HG03196 (cell line): ENCODE results near the gene GPD1.
"Not testable (repeated sequence)": the region's sequence is repeated elsewhere in the genome, so short reads cannot be mapped to it uniquely, and the experiment has no call there.

ENCODE experiments used
- ATAC-seq: cut with Tn5 transposase; IDR thresholded peaks from one replicate; pipeline ENCODE4 v1.9.1; 2021; ENCODE audit not compliant: unreplicated experiment

GPD1 gene

GRCh38 chr12:50120521-50120920 is 16.7 kb downstream of the GPD1 start:
- no peak for ATAC-seq

DNA sequence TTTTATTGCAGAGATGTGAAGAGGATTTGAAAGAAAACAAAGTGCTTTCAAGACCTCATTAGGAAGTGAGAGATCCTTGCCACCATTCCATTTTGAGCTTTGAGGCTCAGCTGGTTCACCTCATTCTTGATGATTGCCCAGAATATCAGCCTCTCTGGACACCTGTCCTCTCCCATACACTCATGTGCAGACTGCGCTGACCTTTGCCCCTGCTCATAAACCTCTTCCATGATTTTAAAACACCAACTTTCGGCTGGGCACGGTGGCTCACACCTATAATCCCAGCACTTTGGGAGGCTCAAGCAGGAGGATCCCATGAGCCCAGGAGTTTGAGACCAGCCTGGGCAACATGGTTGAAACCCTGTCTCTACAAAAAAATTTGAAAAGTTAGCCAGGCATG is 17.1 kb downstream of the GPD1 start:
- ATAC-seq: no peak

- no peak for ATAC-seq
Measured at GRCh38 chr12:50121641-50122040, 17.8 kb downstream of the GPD1 start.

GRCh38 chr12:50123203-50123602 is 19.4 kb downstream of the GPD1 start:
- no peak for ATAC-seq

GRCh38 chr12:50127546-50127945 is 23.7 kb downstream of the GPD1 start:
- no peak for ATAC-seq

- no peak for ATAC-seq
Measured at GRCh38 chr12:50129290-50129689, 25.5 kb downstream of the GPD1 start.

- ATAC-seq: no peak
Measured at GRCh38 chr12:50132505-50133135, 28.8 kb downstream of the GPD1 start.

- ATAC-seq: no peak
Measured at GRCh38 chr12:50142993-50143392, 39.2 kb downstream of the GPD1 start.

DNA sequence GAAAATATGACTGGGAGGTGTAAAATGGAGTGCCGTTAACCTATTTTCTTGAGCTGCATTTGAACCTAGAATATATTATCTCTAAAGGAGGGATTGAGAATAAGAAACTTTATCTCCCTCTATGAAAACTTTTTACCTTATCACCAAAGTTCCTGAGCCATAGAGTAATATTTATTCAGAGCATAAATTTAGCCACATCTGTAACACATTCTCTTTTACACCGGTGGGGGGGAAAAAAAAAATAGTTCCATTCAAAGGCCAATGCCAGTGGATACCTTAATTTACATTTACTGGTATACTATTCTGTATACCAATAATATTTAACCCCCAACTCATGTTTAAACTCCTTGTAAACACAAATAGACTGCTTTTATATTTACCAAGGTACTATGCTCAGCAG is 41.6 kb downstream of the GPD1 start:
- no peak for ATAC-seq

DNA sequence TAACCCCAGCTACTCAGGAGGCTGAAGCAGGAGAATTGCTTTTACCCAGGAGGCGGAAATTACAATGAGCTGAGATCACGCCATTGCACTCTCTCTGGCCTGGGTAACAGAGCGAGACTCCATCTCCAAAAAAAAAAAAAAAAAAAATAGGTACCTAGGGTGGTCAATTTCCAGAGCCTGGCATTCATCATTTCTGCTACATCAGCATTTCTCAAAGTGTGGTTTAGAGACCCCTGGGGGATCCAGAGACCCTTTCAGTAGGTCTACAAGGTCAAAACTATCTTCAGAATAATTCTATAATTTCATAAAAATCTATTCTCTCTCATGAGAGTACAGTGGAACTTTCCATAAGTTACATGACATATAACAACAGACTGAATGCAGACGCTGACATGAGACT is 43.5 kb downstream of the GPD1 start:
- ATAC-seq: no peak

DNA sequence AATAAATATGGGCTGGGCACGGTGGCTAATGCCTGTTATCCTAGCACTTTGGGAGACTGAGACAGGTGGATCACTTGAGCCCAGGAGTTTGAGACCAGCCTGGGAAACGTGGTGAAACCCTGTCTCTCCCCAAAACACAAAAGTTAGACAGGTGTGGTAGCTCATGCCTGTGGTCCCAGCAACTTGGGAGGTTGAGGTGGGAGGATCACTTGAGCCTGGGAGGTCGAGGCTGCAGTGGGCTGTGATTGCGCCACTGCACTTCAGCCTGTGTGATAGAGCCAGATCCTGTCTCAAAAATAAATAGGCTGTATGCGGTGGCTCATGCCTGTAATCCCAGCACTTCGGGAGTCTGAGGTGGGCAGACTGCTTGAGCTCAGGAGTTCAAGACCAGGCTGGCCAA is 44.2 kb downstream of the GPD1 start:
- ATAC-seq: not testable (repeated sequence)

DNA sequence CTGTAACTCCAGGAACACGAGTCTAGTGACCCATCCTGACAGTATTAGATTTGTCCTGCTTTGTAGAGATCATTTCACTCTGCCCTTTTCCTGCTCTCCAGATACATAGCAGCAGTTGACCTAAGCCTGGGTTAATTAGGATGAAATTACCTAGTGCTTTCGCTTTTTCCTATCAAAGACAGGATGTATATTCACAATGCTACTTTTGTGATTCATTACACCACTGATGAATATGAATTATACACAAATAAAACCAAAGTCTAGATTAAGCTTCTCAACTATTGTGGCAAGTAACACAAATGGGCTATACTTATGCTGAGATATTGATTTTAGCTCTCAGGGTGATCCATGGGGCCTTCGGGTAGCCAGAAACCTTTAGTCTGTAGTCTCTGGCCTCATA is 45.5 kb downstream of the GPD1 start:
- ATAC-seq: no peak

- no peak for ATAC-seq
Measured at GRCh38 chr12:50151047-50151687, 47.4 kb downstream of the GPD1 start.

- ATAC-seq: not testable (repeated sequence)
Measured at GRCh38 chr12:50154947-50155346, 51.1 kb downstream of the GPD1 start.

- no peak for ATAC-seq
Measured at GRCh38 chr12:50156641-50157040, 52.8 kb downstream of the GPD1 start.

DNA sequence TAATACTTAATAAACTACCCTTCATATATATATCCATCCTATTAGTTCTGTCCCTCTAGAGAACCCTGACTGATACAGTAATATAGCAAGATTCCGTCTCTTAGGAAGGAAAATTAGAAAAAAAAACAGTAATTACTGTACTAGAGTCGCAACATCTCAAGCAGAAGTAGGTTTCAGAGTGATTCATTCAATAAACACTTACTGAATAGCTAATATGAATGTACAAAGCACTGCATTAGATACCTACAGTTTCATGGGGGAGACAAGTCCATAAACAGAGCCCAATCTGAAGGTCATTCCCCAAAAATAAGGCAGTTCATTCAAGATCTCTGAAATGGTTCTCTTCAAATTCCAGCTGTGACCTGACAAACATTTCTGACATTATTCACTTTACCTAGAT is 53.5 kb downstream of the GPD1 start:
- ATAC-seq: no peak

DNA sequence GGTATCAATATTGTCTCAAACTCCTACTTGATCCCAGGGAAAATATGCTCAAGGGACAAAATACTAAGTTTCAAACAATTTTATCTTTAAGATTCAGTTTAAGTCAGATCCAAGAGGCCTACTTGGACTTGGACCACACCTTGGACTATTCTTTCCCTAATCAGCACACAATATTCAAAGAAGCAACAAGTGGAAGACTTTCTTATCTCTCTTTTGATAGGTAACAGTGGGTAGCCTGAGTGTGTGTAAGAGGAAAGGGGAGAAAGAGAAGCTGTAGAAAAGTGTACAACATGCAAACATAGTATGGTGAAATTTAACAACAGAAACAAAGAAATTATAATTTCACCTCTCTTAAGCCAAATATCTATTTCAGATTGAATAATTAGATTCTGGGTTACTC is 56.8 kb downstream of the GPD1 start:
- no peak for ATAC-seq
